Suprapubic skin (tissue), 4 donors: Measurements from ENCODE around the gene MYO9B. TPM values are rescaled to one million over a fixed set of nuclear protein-coding genes. Genes with fewer than 3 reads are reported as not detected.
"Not testable (repeated sequence)": the region's sequence is repeated elsewhere in the genome, so short reads cannot be mapped to it uniquely, and the experiment has no call there.

Source experiments
- DNase-seq, 2 donors: peaks; one replicate each; pipeline ENCODE4 v3.0.0-alpha.2; 2019; ENCODE audit warnings: low spot score in 2 of 2
- H3K27ac ChIP-seq: fragments of 200-600 bp; sonication (generic); one replicate; pipeline ENCODE4 v1.5.1; 2019
- H3K27me3 ChIP-seq: fragments of 200-600 bp; sonication (generic); one replicate; pipeline ENCODE4 v1.5.1; 2019
- H3K36me3 ChIP-seq: fragments of 200-600 bp; sonication (generic); one replicate; pipeline ENCODE4 v1.5.1; 2019
- H3K4me1 ChIP-seq: fragments of 200-600 bp; sonication (generic); one replicate; pipeline ENCODE4 v1.5.1; 2019
- H3K4me3 ChIP-seq: fragments of 200-600 bp; sonication (generic); one replicate; pipeline ENCODE4 v1.5.1; 2019; ENCODE audit warnings: mild to moderate bottlenecking
- H3K9me3 ChIP-seq: fragments of 200-600 bp; sonication (generic); one replicate; pipeline ENCODE4 v1.5.1; 2019
- CTCF ChIP-seq, 2 donors: fragments of 200-600 bp in 1 of 2; fragments of 450-650 bp in 1 of 2; sonication (generic) in 1 of 2; IDR thresholded peaks; one replicate each; pipeline ENCODE4 v1.5.1; 2016 to 2019; ENCODE audit warnings: antibody characterized with exemption in 2 of 2, mild to moderate bottlenecking in 1 of 2, moderate library complexity in 1 of 2
- EP300 ChIP-seq: sonication (generic); formaldehyde crosslinking; IDR thresholded peaks from one replicate; pipeline ENCODE4 v1.6.1; 2017; ENCODE audit warnings: antibody characterized with exemption
- POLR2A ChIP-seq, 2 donors: fragments of 450-650 bp; IDR thresholded peaks; one replicate each; pipeline ENCODE4 v1.6.1; 2017; ENCODE audit warnings: antibody characterized with exemption in 2 of 2, mild to moderate bottlenecking in 2 of 2, moderate library complexity in 2 of 2
- POLR2AphosphoS5 ChIP-seq, 3 donors: sonication (generic); formaldehyde crosslinking; IDR thresholded peaks; one replicate each; pipeline ENCODE4 v1.6.1; 2017; ENCODE audit warnings: antibody characterized with exemption in 3 of 3
- WGBS: methylation state at CpG from one replicate; pipeline ENCODE4 v1.1.5; 2018; 5-methylcytosine and 5-hydroxymethylcytosine counted together
- total RNA-seq, 4 donors: library from RNA; depleted of rRNA; stranded (reverse); fragments of >200 nt; gene quantifications; one replicate each; pipeline ENCODE4 v1.1.0, GENCODE V29; 2016

MYO9B gene
- total RNA-seq, 4 donors from 2014 or later: 43.6 to 99.9 (median 69.5) TPM

DNA sequence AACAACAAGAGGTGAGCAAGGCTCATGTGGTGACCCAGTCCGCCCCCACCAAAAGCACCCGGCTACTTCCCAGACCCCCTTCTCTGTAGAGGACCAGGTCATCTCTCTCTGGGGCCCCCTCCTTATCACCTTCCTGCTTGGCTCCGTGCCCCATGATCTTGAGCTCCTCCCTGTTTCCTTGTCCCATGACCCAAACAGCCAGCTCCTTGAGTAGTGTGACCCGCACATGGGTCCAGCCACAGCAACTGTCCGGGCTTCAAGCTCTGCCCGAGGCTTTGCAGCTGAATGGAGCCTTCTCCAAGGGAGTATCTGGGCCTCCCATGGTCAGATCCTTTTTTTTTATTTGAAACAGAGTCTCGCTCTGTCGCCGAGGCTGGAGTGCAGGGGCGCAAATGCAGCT, 61.8 kb downstream of the MYO9B start:
- DNase-seq: no peak
- WGBS: 84% methylated on average over 10 of the region's 10 CpGs
- no peak overlapping the region for H3K27ac ChIP-seq
- H3K27me3 ChIP-seq: no peaks in the 10 kb centered on the region
- H3K36me3 ChIP-seq: no peaks in the 10 kb centered on the region
- no peak for TF ChIP-seq EP300
- no peak for TF ChIP-seq POLR2A (IDR thresholded peaks at IDR 0.05)
- TF ChIP-seq POLR2AphosphoS5 (IDR thresholded peaks at IDR 0.05): no peak
- no peak for TF ChIP-seq CTCF (IDR thresholded peaks at IDR 0.05)
- H3K9me3 ChIP-seq: no peaks in the 10 kb centered on the region
- H3K4me1 ChIP-seq: peaks cover 30% of the 10 kb centered on the region
- no peak overlapping the region for H3K4me3 ChIP-seq

- peaks cover 30% of the 10 kb centered on the region for H3K4me1 ChIP-seq
- not testable (repeated sequence) for H3K27me3 ChIP-seq, H3K9me3 ChIP-seq, DNase-seq, H3K4me3 ChIP-seq, H3K27ac ChIP-seq, H3K36me3 ChIP-seq
- 96% methylated on average over 10 of the region's 10 CpGs for WGBS
These were observed 62.7 kb downstream of the MYO9B start for GRCh38 chr19:17138052-17138846.

GRCh38 chr19:17138937-17139598, 63.5 kb downstream of the MYO9B start:
- 77% methylated on average over 10 of the region's 10 CpGs for whole genome bisulfite sequencing
- Histone ChIP-seq H3K9me3 (no peaks in the 10 kb centered on the region), H3K27me3 (no peaks in the 10 kb centered on the region), H3K4me1 (peaks cover 30% of the 10 kb centered on the region), H3K4me3 (no peak overlapping the region), H3K27ac (no peak overlapping the region), H3K36me3 (no peaks in the 10 kb centered on the region)
- TF ChIP-seq CTCF (IDR thresholded peaks at IDR 0.05) (no peak), POLR2AphosphoS5 (IDR thresholded peaks at IDR 0.05) (no peak), POLR2A (IDR thresholded peaks at IDR 0.05) (no peak), EP300 (no peak)
- no peak for DNase-seq

DNA sequence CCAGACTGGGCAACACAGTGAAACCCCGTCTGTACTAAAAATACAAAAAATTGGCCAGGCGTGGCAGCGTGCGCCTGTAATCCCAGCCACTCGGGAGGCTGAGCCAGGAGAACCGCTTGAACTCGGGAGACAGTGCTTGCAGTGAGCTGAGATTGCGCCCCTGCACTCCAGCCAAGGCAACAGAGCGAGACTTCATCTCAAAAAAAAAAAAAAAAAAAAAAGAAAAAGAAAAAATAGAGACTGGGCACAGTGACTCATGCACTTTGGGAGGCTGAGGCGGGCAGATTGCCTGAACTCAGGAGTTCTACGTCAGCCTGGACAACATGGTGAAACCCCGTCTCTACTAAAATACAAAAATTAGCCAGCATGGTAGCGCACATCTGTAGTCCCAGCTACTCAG, 69.2 kb downstream of the MYO9B start:
- WGBS: 69% methylated on average over 13 of the region's 13 CpGs
- Histone ChIP-seq H3K36me3 (peaks cover 31% of the 10 kb centered on the region), H3K27ac (peak overlapping the region; percentile 14)
- not testable (repeated sequence) for H3K4me1 ChIP-seq, H3K27me3 ChIP-seq, H3K9me3 ChIP-seq, DNase-seq, H3K4me3 ChIP-seq

- H3K4me3 ChIP-seq: no peak overlapping the region
- DNase-seq: no peak
- H3K4me1 ChIP-seq: peaks cover 6% of the 10 kb centered on the region
- H3K9me3 ChIP-seq: no peaks in the 10 kb centered on the region
- 81% methylated on average over 7 of the region's 7 CpGs for WGBS
- H3K27me3 ChIP-seq: no peaks in the 10 kb centered on the region
- peaks cover 36% of the 10 kb centered on the region for H3K36me3 ChIP-seq
- TF ChIP-seq EP300 (no peak), POLR2AphosphoS5 (IDR thresholded peaks at IDR 0.05) (no peak), CTCF (IDR thresholded peaks at IDR 0.05) (no peak)
- H3K27ac ChIP-seq: peak overlapping the region; percentile 14
These were observed 70.2 kb downstream of the MYO9B start for GRCh38 chr19:17145546-17146497.

GRCh38 chr19:17148130-17148529, 72.6 kb downstream of the MYO9B start:
- Histone ChIP-seq H3K27ac (no peak overlapping the region), H3K4me3 (no peak overlapping the region), H3K9me3 (no peaks in the 10 kb centered on the region), H3K36me3 (peaks cover 44% of the 10 kb centered on the region), H3K4me1 (peaks cover 6% of the 10 kb centered on the region), H3K27me3 (no peaks in the 10 kb centered on the region)
- TF ChIP-seq POLR2AphosphoS5 (IDR thresholded peaks at IDR 0.05) (no peak), CTCF (IDR thresholded peaks at IDR 0.05) (no peak), POLR2A (IDR thresholded peaks at IDR 0.05) (no peak), EP300 (no peak)
- DNase-seq: no peak
- 91% methylated on average over 5 of the region's 5 CpGs for WGBS
